ENCODE data around the gene FBXW5. TPM values are rescaled to one million over a fixed set of nuclear protein-coding genes. Genes with fewer than 3 reads are reported as not detected.
A peak's percentile ranks its signal among the peaks of the same experiment; 100 is the strongest.

FBXW5 gene
- polyA plus RNA-seq, 3 donors: 85.3 to 117 (median 92.7) TPM

DNA sequence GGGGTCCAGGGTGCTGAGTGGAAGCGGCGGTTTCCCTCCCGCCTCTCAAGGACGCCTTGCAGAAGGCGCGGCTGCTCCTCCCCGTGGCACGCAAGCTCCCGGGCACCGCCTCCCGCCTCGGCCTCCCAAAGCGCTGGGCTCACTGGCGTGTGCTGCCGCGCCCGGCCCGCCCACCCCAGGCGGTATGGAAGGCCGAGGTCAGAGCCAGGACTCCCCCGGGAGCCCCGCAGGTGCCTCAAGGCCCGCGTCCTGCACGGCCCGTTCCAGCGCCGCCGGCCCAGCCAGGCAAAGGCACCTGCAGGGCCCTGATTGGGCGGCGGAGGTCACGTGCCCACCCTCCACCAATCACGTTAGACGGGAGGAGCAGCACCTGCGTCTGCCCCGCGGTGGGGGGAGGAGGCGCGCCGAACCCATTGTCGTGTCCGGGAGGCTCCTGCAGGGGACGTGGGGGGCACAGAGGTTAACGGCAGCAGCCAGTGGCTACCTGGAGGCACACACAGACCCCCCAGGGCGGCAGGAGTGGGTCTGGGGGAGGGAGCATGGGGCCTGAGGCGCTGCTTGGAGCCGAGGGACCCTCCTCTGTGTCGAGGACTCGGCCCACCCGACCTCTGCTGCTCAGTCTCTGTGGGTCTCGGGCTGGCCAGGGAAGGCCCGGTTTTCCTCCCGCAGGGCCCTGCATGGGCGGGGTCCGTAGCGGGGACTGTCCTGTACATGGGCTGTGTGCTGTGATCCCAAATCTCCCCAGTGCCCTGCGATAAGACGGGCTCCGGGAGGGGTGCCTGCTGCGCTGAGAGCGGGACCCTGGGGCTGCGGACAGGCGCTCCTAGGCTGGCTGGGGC, 5.5 kb upstream of the FBXW5 start:
- Histone ChIP-seq H3K9me3 (replicated peaks in 1 of 2; ENCODE audit: control insufficient read depth in 1 of 2, insufficient read depth in 1 of 2, low read length in 2 of 2) (no peaks in the 10 kb centered on the region), H2AFZ (ENCODE audit: insufficient read depth, low read depth, low read length, poor library complexity, severe bottlenecking) (peak overlapping the region; percentile 100), H3K4me3 (replicated peaks in 1 of 3; ENCODE audit: low read depth in 2 of 3, low read length in 3 of 3) (peak overlapping the region; percentile 41 to 83 (median 75)), H4K20me1 (ENCODE audit: insufficient read depth, low read length) (no peaks in the 10 kb centered on the region), H3K4me2 (replicated peaks; ENCODE audit: extremely low read depth, low read length, poor library complexity, severe bottlenecking) (peak overlapping the region; percentile 85), H3K36me3 (replicated peaks in 1 of 2; ENCODE audit: control insufficient read depth in 1 of 2, insufficient read depth in 2 of 2, low read length in 2 of 2) (no peaks in the 10 kb centered on the region), H3K79me2 (ENCODE audit: insufficient read depth, low read length) (no peaks in the 10 kb centered on the region), H3K27ac (ENCODE audit: low read depth in 1 of 2, low read length in 2 of 2) (peak overlapping the region in 1 of 2 donors; percentile 84), H3K9ac (ENCODE audit: insufficient read depth, low read length, poor library complexity, severe bottlenecking) (peak overlapping the region; percentile 76), H3K27me3 (ENCODE audit: control insufficient read depth in 2 of 2, insufficient read depth in 2 of 2, low read length in 2 of 2) (no peaks in the 10 kb centered on the region), H3K4me1 (ENCODE audit: control insufficient read depth in 1 of 2, insufficient read depth in 2 of 2, low read length in 2 of 2) (peaks cover 13 to 22% of the 10 kb centered on the region in 2 donors)
- intact Hi-C loops (cut with micrococcal nuclease): loop anchor here (5.0 to 10.0 kb wide), 4 partner anchors 85 to 145 kb away; partner anchors contain the start of genes PHPT1 (in 2 of the 2), AJM1 (in 1 of the 2), FUT7 (in 1 of the 2) and RABL6 (in 1 of the 2)
- H3K36me3 Mint-ChIP-seq: no peaks in the 10 kb centered on the region
- 2% methylated on average over 56 of the region's 63 CpGs for WGBS (ENCODE audit: insufficient coverage)
- peak; percentile 83 to 88 (median 86) for DNase-seq
- TF ChIP-seq, protein P1, sequence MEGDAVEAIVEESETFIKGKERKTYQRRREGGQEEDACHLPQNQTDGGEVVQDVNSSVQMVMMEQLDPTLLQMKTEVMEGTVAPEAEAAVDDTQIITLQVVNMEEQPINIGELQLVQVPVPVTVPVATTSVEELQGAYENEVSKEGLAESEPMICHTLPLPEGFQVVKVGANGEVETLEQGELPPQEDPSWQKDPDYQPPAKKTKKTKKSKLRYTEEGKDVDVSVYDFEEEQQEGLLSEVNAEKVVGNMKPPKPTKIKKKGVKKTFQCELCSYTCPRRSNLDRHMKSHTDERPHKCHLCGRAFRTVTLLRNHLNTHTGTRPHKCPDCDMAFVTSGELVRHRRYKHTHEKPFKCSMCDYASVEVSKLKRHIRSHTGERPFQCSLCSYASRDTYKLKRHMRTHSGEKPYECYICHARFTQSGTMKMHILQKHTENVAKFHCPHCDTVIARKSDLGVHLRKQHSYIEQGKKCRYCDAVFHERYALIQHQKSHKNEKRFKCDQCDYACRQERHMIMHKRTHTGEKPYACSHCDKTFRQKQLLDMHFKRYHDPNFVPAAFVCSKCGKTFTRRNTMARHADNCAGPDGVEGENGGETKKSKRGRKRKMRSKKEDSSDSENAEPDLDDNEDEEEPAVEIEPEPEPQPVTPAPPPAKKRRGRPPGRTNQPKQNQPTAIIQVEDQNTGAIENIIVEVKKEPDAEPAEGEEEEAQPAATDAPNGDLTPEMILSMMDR (IDR thresholded peaks at IDR 0.05): no peak
- peaks cover 0 to 5% (median 3%) of the 10 kb centered on the region in 3 donors for H3K27me3 Mint-ChIP-seq (ENCODE audit: low read depth in 3 of 3)
- peak overlapping the region; percentile 80 to 90 for H3K4me3 Mint-ChIP-seq
- H3K9me3 Mint-ChIP-seq: no peaks in the 10 kb centered on the region
- peaks cover 9% of the 10 kb centered on the region for H3K4me1 Mint-ChIP-seq
- H3K27ac Mint-ChIP-seq: peak overlapping the region in 5 of 7 donors; percentile 59 to 80 (median 74)

DNA sequence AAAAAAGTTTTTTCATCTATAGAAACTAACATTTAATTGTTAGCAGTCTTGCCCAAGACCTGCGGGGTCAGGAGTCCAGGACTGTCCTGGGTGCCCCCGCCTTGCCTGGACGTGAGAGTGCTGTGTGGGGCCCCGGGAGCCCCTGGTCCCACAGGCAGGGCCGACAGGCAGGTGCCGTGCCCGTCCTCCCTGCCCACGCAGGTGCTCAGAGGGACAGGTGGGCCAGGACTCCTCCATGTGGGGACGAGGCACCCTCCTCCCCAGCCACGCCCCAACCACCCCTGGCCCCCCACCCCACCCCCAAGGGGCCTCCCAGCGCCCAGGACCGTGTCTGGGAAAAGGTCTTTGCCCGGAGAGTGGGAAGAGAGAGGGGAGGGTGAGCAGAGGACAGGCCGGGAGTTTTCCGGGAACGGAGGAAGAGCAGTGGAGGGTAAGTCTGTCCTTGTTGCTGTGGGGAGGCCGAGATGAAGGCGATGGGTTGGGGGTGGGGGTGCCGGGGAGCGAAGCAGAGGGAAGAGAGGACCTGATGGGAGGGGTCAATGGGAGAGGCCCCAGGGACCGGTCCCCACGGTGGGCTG, 4.8 kb upstream of the FBXW5 start:
- Histone ChIP-seq H3K36me3 (replicated peaks in 1 of 2; ENCODE audit: control insufficient read depth in 1 of 2, insufficient read depth in 2 of 2, low read length in 2 of 2) (no peaks in the 10 kb centered on the region), H3K9ac (ENCODE audit: insufficient read depth, low read length, poor library complexity, severe bottlenecking) (peak overlapping the region; percentile 76), H3K4me1 (ENCODE audit: control insufficient read depth in 1 of 2, insufficient read depth in 2 of 2, low read length in 2 of 2) (peaks cover 16 to 26% of the 10 kb centered on the region in 2 donors), H2AFZ (ENCODE audit: insufficient read depth, low read depth, low read length, poor library complexity, severe bottlenecking) (peak overlapping the region; percentile 100), H3K27ac (ENCODE audit: low read depth in 1 of 2, low read length in 2 of 2) (peak overlapping the region in 1 of 2 donors; percentile 84), H3K4me3 (replicated peaks in 1 of 3; ENCODE audit: low read depth in 2 of 3, low read length in 3 of 3) (peak overlapping the region; percentile 41 to 83 (median 75)), H3K27me3 (ENCODE audit: control insufficient read depth in 2 of 2, insufficient read depth in 2 of 2, low read length in 2 of 2) (no peaks in the 10 kb centered on the region), H3K79me2 (ENCODE audit: insufficient read depth, low read length) (no peaks in the 10 kb centered on the region), H4K20me1 (ENCODE audit: insufficient read depth, low read length) (no peaks in the 10 kb centered on the region), H3K9me3 (replicated peaks in 1 of 2; ENCODE audit: control insufficient read depth in 1 of 2, insufficient read depth in 1 of 2, low read length in 2 of 2) (no peaks in the 10 kb centered on the region), H3K4me2 (replicated peaks; ENCODE audit: extremely low read depth, low read length, poor library complexity, severe bottlenecking) (peak overlapping the region; percentile 85)
- Mint-ChIP-seq H3K9me3 (no peaks in the 10 kb centered on the region), H3K4me3 (peak overlapping the region; percentile 80 to 87), H3K27me3 (ENCODE audit: low read depth in 3 of 3) (peaks cover 0 to 6% (median 4%) of the 10 kb centered on the region in 3 donors), H3K4me1 (peaks cover 11% of the 10 kb centered on the region), H3K36me3 (no peaks in the 10 kb centered on the region), H3K27ac (peak overlapping the region in 4 of 7 donors; percentile 59 to 80 (median 70))
- intact Hi-C loops (cut with micrococcal nuclease): loop anchor here (10.0 kb wide), 3 partner anchors 85 to 145 kb away; partner anchors contain the start of genes AJM1 (in 1 of the 2), FUT7 (in 1 of the 2), PHPT1 (in 1 of the 2) and RABL6 (in 1 of the 2)
- no peak for DNase-seq
- TF ChIP-seq, protein P1 (IDR thresholded peaks at IDR 0.05): no peak
- 25% methylated on average over 13 of the region's 22 CpGs for WGBS (ENCODE audit: insufficient coverage)
